IMR-90 (cell line): ENCODE data around the gene INTS2. TPM values are rescaled to one million over a fixed set of nuclear protein-coding genes. Genes with fewer than 3 reads are reported as not detected.

Experiments used
- ATAC-seq: fragments of 200-7000 bp; cut with Tn5 transposase; 2 replicates; pipeline ENCODE4 v1.9.1; 2020; ENCODE audit warnings: low read depth, mild to moderate bottlenecking, moderate library complexity
- BruUV-seq: library from RNA; stranded (reverse); fragments of 400-500 nt; replicated peaks from 2 replicates; lab custom pipeline; 2021; lab: Mats Ljungman, UMichigan
- CTCF ChIA-PET: fragments of 300-600 bp; formaldehyde crosslinking; extraction: SDS; loops from one replicate; lab custom pipeline; 2021; ENCODE audit warnings: antibody characterized with exemption; lab: Yijun Ruan, JAX
- POLR2A ChIA-PET: fragments of 300-600 bp; sonication (Branson Sonifier 250); formaldehyde crosslinking; loops from one replicate; lab custom pipeline; 2022; ENCODE audit warnings: antibody characterized with exemption; ENCODE audit not compliant: unreplicated experiment; lab: Charles Lee
- DNase-seq: peaks from one replicate; pipeline ENCODE4 v3.0.0; 2013
- H2AFZ ChIP-seq: replicated peaks from 2 replicates; pipeline ENCODE3; 2013; ENCODE audit warnings: low read length, mild to moderate bottlenecking; ENCODE audit not compliant: poor library complexity
- H2AK5ac ChIP-seq: 2 replicates; pipeline ENCODE4 v1.6.1; 2013; ENCODE audit warnings: low read depth, low read length, inconsistent platforms
- H2AK9ac ChIP-seq: replicated peaks from 2 replicates; pipeline ENCODE3; 2013; ENCODE audit warnings: mild to moderate bottlenecking, low read depth, low read length, moderate library complexity; ENCODE audit not compliant: poor library complexity
- H2BK120ac ChIP-seq: 2 replicates; pipeline ENCODE4 v1.6.1; 2013; ENCODE audit warnings: low read depth, low read length, inconsistent platforms
- H2BK15ac ChIP-seq: 3 replicates; pipeline ENCODE4 v1.6.1; 2013; ENCODE audit warnings: low read depth, low read length, inconsistent platforms
- H2BK20ac ChIP-seq: 2 replicates; pipeline ENCODE4 v1.6.1; 2013; ENCODE audit warnings: low read depth, mild to moderate bottlenecking, inconsistent platforms, low read length, moderate library complexity
- H2BK5ac ChIP-seq: 2 replicates; pipeline ENCODE4 v1.6.1; 2013; ENCODE audit warnings: mild to moderate bottlenecking, low read depth, low read length, inconsistent platforms; ENCODE audit not compliant: poor library complexity, severe bottlenecking
- H3K14ac ChIP-seq: replicated peaks from 2 replicates; pipeline ENCODE4 v1.6.1; 2013; ENCODE audit warnings: low read depth, low read length, inconsistent platforms
- H3K18ac ChIP-seq: 2 replicates; pipeline ENCODE4 v1.6.1; 2013; ENCODE audit warnings: low read depth, low read length, control low read depth
- H3K23ac ChIP-seq: 2 replicates; pipeline ENCODE4 v1.6.1; 2013; ENCODE audit warnings: low read depth, low read length, inconsistent platforms
- H3K27ac ChIP-seq: 2 replicates; pipeline ENCODE4 v1.5.1; 2013; ENCODE audit warnings: mild to moderate bottlenecking, control low read depth, low read length; ENCODE audit not compliant: insufficient read depth
- H3K27me3 ChIP-seq: 2 replicates; pipeline ENCODE4 v1.6.1; 2013; ENCODE audit warnings: low read length; ENCODE audit not compliant: control insufficient read depth, insufficient read depth
- H3K36me3 ChIP-seq: 2 replicates; pipeline ENCODE4 v1.6.1; 2013; ENCODE audit warnings: low read length, mixed read lengths; ENCODE audit not compliant: control insufficient read depth, insufficient read depth
- H3K4ac ChIP-seq: 2 replicates; pipeline ENCODE4 v1.6.1; 2013; ENCODE audit warnings: low read depth, low read length, inconsistent platforms
- H3K4me1 ChIP-seq: 2 replicates; pipeline ENCODE4 v1.6.1; 2013; ENCODE audit warnings: low read length, mixed read lengths; ENCODE audit not compliant: control insufficient read depth, insufficient read depth
- H3K4me2 ChIP-seq: 2 replicates; pipeline ENCODE4 v1.6.1; 2013; ENCODE audit warnings: low read depth, mild to moderate bottlenecking, control low read depth, low read length, moderate library complexity
- H3K4me3 ChIP-seq: 2 replicates; pipeline ENCODE4 v1.5.1; 2013; ENCODE audit warnings: low read depth, mild to moderate bottlenecking, control low read depth, low read length, moderate library complexity; ENCODE audit not compliant: insufficient read depth
- H3K56ac ChIP-seq: 2 replicates; pipeline ENCODE4 v1.6.1; 2013; ENCODE audit warnings: low read length, inconsistent platforms; ENCODE audit not compliant: insufficient read depth; ENCODE audit errors: extremely low read depth
- H3K79me1 ChIP-seq, 2 experiments: 2 replicates each; pipeline ENCODE4 v1.6.1; 2013; ENCODE audit warnings: low read length in 2 of 2, inconsistent platforms in 1 of 2, low read depth in 1 of 2
- H3K9ac ChIP-seq: 2 replicates; pipeline ENCODE4 v1.6.1; 2013; ENCODE audit warnings: low read depth, low read length, control low read depth
- H3K9me1 ChIP-seq: 2 replicates; pipeline ENCODE4 v1.6.1; 2013; ENCODE audit warnings: low read length, inconsistent platforms; ENCODE audit not compliant: insufficient read depth
- H3K9me3 ChIP-seq: 2 replicates; pipeline ENCODE4 v1.6.1; 2013; ENCODE audit warnings: low read length; ENCODE audit not compliant: control insufficient read depth, insufficient read depth
- H4K20me1 ChIP-seq: 2 replicates; pipeline ENCODE4 v1.6.1; 2013; ENCODE audit warnings: low read length, inconsistent platforms; ENCODE audit not compliant: insufficient read depth
- H4K5ac ChIP-seq: 2 replicates; pipeline ENCODE4 v1.6.1; 2013; ENCODE audit warnings: mild to moderate bottlenecking, low read depth, low read length, control low read depth
- H4K8ac ChIP-seq, 2 experiments: 2 replicates each; pipeline ENCODE4 v1.6.1; 2013; ENCODE audit warnings: low read depth in 2 of 2, low read length in 2 of 2, control low read depth in 1 of 2, inconsistent platforms in 1 of 2
- H4K91ac ChIP-seq: 2 replicates; pipeline ENCODE4 v1.6.1; 2013; ENCODE audit warnings: low read depth, low read length, inconsistent platforms; ENCODE audit not compliant: insufficient read depth
- BHLHE40 ChIP-seq: fragments of 150-350 bp; IDR thresholded peaks from 2 replicates; pipeline ENCODE4 v1.6.1; 2016; ENCODE audit warnings: mild to moderate bottlenecking, low read depth, low read length
- CEBPB ChIP-seq: IDR thresholded peaks from 2 replicates; pipeline ENCODE4 v1.6.1; 2012; ENCODE audit warnings: low read depth, low read length, improper control_type of control experiment
- CHD1 ChIP-seq: IDR thresholded peaks from 2 replicates; pipeline ENCODE4 v1.6.1; 2012; ENCODE audit warnings: low read depth, low read length, improper control_type of control experiment
- MAFK ChIP-seq: IDR thresholded peaks from 2 replicates; pipeline ENCODE4 v1.6.1; 2012; ENCODE audit warnings: low read depth, low read length, improper control_type of control experiment
- MAZ ChIP-seq: IDR thresholded peaks from 2 replicates; pipeline ENCODE4 v1.6.1; 2012; ENCODE audit warnings: low read depth, mild to moderate bottlenecking, low read length, improper control_type of control experiment, moderate library complexity, borderline replicate concordance
- MXI1 ChIP-seq: IDR thresholded peaks from 2 replicates; pipeline ENCODE4 v1.6.1; 2012; ENCODE audit warnings: low read depth, mild to moderate bottlenecking, low read length, moderate library complexity, borderline replicate concordance
- POLR2A ChIP-seq: IDR thresholded peaks from 2 replicates; pipeline ENCODE4 v1.6.1; 2012; ENCODE audit warnings: mild to moderate bottlenecking, low read depth, low read length
- RAD21 ChIP-seq: IDR thresholded peaks from 2 replicates; pipeline ENCODE4 v1.6.1; 2012; ENCODE audit warnings: low read length, improper control_type of control experiment
- RCOR1 ChIP-seq: IDR thresholded peaks from 2 replicates; pipeline ENCODE4 v1.6.1; 2012; ENCODE audit warnings: mild to moderate bottlenecking, low read length, improper control_type of control experiment; ENCODE audit not compliant: insufficient replicate concordance
- RFX5 ChIP-seq: IDR thresholded peaks from 2 replicates; pipeline ENCODE4 v1.8.0; 2012; ENCODE audit warnings: low read depth, mild to moderate bottlenecking, low read length, moderate library complexity
- SMC3 ChIP-seq: fragments of 150-350 bp; IDR thresholded peaks from 2 replicates; pipeline ENCODE4 v1.6.1; 2016; ENCODE audit warnings: low read depth, mild to moderate bottlenecking, antibody characterized with exemption, low read length, moderate library complexity
- USF2 ChIP-seq: fragments of 150-350 bp; IDR thresholded peaks from 2 replicates; pipeline ENCODE4 v1.6.1; 2017; ENCODE audit warnings: mild to moderate bottlenecking, antibody characterized with exemption, low read length, low read depth
- WGBS, 2 experiments: methylation state at CpG; one replicate each; pipeline versions ENCODE4 v1.1.5 to v1.1.7; 2013; ENCODE audit warnings: missing lambda C conversion rate in 2 of 2; ENCODE audit not compliant: insufficient read length in 1 of 2; ENCODE audit errors: extremely low coverage in 2 of 2; 5-methylcytosine and 5-hydroxymethylcytosine counted together
- dilution Hi-C: fragments of 300-500 bp; cut with HindIII; formaldehyde crosslinking; loops from one replicate; pipeline ENCODE4 v1.14.3; 2018; ENCODE audit warnings: low sequenced_read_pairs; ENCODE audit not compliant: unreplicated experiment
- in situ Hi-C: fragments of 300-500 bp; cut with MboI; formaldehyde crosslinking; loops from 3 replicates; pipeline ENCODE4 v1.14.3; 2019; ENCODE audit warnings: low sequenced_read_pairs, inconsistent platforms, mixed read lengths
- intact Hi-C: fragments of 100-400 bp; cut with micrococcal nuclease; formaldehyde crosslinking; loops from 2 replicates; pipeline ENCODE4 v1.10.0; 2022
- polyA plus RNA-seq, 3 experiments: library from polyadenylated mRNA; depleted of rRNA; stranded (reverse); fragments of >200 nt; gene quantifications; 2 replicates each; pipeline ENCODE4 v1.2.3, GENCODE V29; 2012; ENCODE audit warnings: low replicate concordance in 1 of 3
- total RNA-seq: library from RNA; depleted of rRNA; stranded (reverse); fragments of >200 nt; gene quantifications from 2 replicates; pipeline ENCODE4 v1.2.3, GENCODE V29; 2012

The INTS2 gene
- total and polyA plus RNA-seq, 2 of the 4 experiments (the other 2 are of a cell fraction): 4.0 to 17.4 TPM

- H4K5ac ChIP-seq: peak overlapping the region; percentile 96; the same call in 1 of the 2 replicates
- H2BK15ac ChIP-seq: peak overlapping the region; percentile 87; the same call in 2 of the 3 replicates
- peak; percentile 18; the same call in 1 of the 2 replicates for ATAC-seq
- H3K18ac ChIP-seq: peak overlapping the region; percentile 90
- TF ChIP-seq CHD1: no peak
- TF ChIP-seq SMC3: no peak
- TF ChIP-seq RFX5: no peak
- no peak for TF ChIP-seq RAD21
- TF ChIP-seq CEBPB: no peak
- TF ChIP-seq BHLHE40: no peak
- TF ChIP-seq MAZ: no peak
- no peak for TF ChIP-seq MAFK
- no peak for TF ChIP-seq MXI1
- TF ChIP-seq RCOR1: no peak
- TF ChIP-seq USF2: no peak
- no peak for TF ChIP-seq POLR2A
- dilution Hi-C loops (no loop called here), intact Hi-C loops (no loop called here), in situ Hi-C loops (no loop called here)
- peak overlapping the region; percentile 87; the same call in 1 of the 2 replicates for H3K4ac ChIP-seq
- H3K9me1 ChIP-seq: 0 out of 2 replicates have a peak, but pooled peaks cover 5% of the 10 kb centered on the region
- no peaks in the 10 kb centered on the region for H3K9me3 ChIP-seq
- H3K27ac ChIP-seq: peak overlapping the region; percentile 67; the same call in 1 of the 2 replicates
- peak overlapping the region; percentile 96 for H3K14ac ChIP-seq
- H2AK5ac ChIP-seq: peak overlapping the region; percentile 61; the same call in 1 of the 2 replicates
- peak overlapping the region; percentile 96 for H3K56ac ChIP-seq
- no TSS peak for BruUV-seq
- H3K4me1 ChIP-seq: peaks cover 3% of the 10 kb centered on the region; the same call in 1 of the 2 replicates
- ChIA-PET CTCF (interaction anchor here (0.6 kb wide), 2 partner anchors 14 to 38 kb away, joined by 4 to 5 read pairs; no protein-coding TSS in a partner anchor), POLR2A (interaction anchor here (0.6 kb wide), 1 partner anchor 33 kb away, joined by 4 read pairs; no protein-coding TSS in a partner anchor)
- peak overlapping the region; percentile 74 for H4K91ac ChIP-seq
- H3K4me2 ChIP-seq: peak overlapping the region; percentile 83
- H3K27me3 ChIP-seq: no peaks in the 10 kb centered on the region
- H3K9ac ChIP-seq: peak overlapping the region; percentile 82; the same call in 1 of the 2 replicates
- peak overlapping the region; percentile 89 for H2BK20ac ChIP-seq
- no peak overlapping the region for H2AK9ac ChIP-seq
- H3K36me3 ChIP-seq: no peaks in the 10 kb centered on the region; the same call in 1 of the 2 replicates
- no peak overlapping the region for H2AFZ ChIP-seq
- H4K8ac ChIP-seq: peak overlapping the region; percentile 73 to 96
- DNase-seq: peak; percentile 42
- no peaks in the 10 kb centered on the region for H4K20me1 ChIP-seq
- H2BK5ac ChIP-seq: peak overlapping the region; percentile 99
- H3K79me1 ChIP-seq: peaks cover 4 to 31% of the 10 kb centered on the region in 2 experiments; a peak in 3 of 4 replicates
- H2BK120ac ChIP-seq: peak overlapping the region; percentile 93
- peak overlapping the region; percentile 99; the same call in 1 of the 2 replicates for H3K23ac ChIP-seq
- H3K4me3 ChIP-seq: peak overlapping the region; percentile 77; the same call in 1 of the 2 replicates
- WGBS, 2 experiments: no CpG with 5 or more reads among the region's 1 CpG
Measured at GRCh38 chr17:61862105-61862574, 65.6 kb downstream of the INTS2 start.
